NCI-H460 (cell line): ENCODE results near the gene MAP4K3. TPM values are rescaled to one million over a fixed set of nuclear protein-coding genes. Genes with fewer than 3 reads are reported as not detected.

ENCODE experiments used
- DNase-seq: peaks from one replicate; pipeline ENCODE4 v3.0.0-alpha.2; 2016; ENCODE audit warnings: low read depth; ENCODE audit errors: extremely low read depth
- total RNA-seq: library from RNA; depleted of rRNA; stranded (reverse); fragments of >200 nt; shearing (Covaris generic); gene quantifications from 2 replicates; pipeline ENCODE4 v1.2.3, GENCODE V29; 2014

Gene MAP4K3
- total RNA-seq, 1 experiment from 2014 or later: 30.5 TPM

DNA sequence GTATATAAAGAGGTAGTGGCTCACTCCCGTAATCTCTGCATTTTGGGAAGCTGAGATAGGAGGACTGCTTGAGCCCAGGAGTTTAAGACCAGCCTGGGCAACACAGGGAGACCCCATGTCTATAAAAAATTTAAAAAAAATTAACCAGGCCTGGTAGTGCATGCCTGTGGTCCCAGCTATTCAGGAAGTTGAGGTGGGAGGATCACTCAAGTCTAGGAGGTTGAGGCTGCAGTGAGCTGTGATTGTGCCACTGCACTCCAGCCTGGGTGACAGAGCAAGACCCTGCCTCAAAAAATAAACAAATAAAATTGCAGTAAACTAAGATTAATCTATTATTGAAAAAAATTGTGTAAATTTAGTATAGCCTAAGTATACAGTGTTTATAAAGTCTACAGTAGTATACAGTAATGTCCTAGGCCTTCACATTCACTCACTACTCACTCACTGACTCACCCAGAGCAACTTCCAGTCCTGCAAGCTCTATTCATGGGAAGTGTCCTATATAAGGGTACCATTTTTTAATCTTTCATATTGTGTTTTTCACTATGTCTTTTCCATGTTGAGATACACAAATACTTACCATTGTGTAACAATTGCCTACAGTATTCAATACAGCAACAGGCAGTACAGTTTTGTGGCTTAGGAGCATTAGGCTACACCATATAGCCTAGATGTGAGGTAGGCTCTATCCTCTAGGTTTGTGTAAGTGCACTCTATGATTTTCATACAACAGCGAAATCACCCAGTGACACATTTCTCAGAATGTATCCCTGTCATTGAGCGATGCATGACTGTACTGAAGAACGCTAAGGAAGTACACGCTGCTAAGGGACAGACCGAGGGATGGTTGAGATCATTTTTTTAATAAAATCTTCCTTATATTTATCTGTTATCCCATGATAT lies 10.4 kb upstream of the MAP4K3 start:
- DNase-seq: no peak

DNA sequence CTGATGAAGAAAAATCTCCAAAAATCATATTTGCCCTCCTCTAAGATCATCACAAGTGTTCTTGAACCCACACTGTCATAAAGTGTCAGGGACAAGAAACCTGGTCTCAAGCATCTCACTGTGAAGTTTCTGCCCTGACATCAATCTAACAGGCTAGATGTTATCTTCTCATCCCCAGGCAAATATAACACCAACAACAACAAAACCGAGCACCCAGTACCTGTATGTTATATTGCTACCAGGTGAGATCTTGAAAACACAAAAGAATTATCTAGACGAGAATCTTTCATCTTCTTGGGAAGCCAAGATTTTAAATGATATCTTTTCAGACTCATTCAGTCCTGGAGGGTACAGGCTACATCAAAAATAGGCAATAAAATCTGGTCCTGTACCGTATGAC lies 8.8 kb upstream of the MAP4K3 start:
- DNase-seq: no peak

DNA sequence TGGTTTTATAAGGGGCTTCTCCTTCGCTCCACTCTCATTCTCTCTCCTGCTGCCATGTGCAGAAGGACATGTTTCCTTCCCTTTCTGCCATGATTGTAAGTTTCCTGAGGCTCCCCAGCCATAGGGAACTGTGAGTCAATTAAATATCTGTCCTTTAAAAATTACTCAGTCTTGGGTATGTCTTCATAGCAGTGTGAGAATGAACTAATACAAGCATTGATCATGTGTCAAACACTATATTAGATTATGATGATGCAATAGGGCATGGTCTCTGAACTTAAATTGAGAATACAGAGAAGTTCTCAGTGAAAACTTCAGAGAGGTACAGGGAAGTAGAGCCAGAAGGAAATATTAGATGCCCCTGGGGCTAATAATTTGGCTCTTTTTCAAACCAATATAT lies 5.9 kb upstream of the MAP4K3 start:
- no peak for DNase-seq

- DNase-seq: no peak
Observed at GRCh38 chr2:39437522-39438296, 624 bp upstream of the MAP4K3 start.

- no peak for DNase-seq
Observed at GRCh38 chr2:39435741-39436591, 1.1 kb downstream of the MAP4K3 start.

DNA sequence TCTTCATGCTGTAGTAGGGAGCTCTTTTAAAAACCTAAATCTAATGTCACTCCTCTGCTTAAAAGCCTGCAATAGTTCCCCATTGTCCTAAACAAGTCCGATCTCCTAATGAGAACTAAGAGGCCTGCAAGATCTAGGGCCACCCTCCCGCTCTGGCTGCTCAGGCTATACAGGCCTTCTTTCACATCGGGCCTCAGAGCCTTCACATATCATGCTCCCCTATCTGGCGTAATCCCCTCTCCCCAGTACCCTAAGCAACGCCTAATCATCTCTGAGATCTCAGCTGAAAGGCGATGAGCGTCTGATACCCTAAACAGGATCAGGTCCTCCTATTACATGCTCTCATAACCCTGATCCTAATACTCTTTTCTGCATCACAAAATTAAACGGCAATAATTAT lies 1.9 kb downstream of the MAP4K3 start:
- DNase-seq: no peak

- no peak for DNase-seq
Observed at GRCh38 chr2:39434233-39434897, 2.7 kb downstream of the MAP4K3 start.

DNA sequence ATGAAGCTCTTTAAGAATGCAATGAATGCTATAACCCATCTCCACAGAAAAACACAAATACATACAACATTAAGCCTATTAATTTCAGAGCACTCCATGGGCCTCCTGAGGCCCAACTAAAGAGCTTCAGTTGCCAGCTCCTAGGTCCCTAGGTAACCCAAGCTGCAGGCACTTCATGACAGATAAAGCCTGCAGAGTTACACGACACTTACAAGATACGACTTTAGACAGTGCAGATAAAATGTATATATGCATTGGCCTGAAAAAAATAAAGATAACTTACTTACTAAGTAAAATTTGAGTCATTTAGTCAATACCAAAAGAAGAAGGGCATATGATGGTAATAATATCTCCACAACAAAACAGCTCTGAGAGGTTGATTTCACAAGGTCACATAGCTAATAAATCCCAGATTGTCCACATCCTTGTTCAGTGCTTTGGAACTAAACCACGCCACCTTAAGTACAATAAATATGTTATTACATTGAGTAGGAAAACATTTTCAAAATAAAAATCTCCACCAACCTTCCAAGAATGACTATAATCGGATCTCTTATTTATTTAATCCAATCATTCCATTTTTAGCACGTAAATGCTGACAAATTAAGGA lies 3.4 kb downstream of the MAP4K3 start:
- no peak for DNase-seq

GRCh38 chr2:39432701-39433100 lies 4.4 kb downstream of the MAP4K3 start:
- no peak for DNase-seq

GRCh38 chr2:39431592-39432316 lies 5.3 kb downstream of the MAP4K3 start:
- no peak for DNase-seq

- DNase-seq: no peak
Observed at GRCh38 chr2:39429746-39430145, 7.3 kb downstream of the MAP4K3 start.

DNA sequence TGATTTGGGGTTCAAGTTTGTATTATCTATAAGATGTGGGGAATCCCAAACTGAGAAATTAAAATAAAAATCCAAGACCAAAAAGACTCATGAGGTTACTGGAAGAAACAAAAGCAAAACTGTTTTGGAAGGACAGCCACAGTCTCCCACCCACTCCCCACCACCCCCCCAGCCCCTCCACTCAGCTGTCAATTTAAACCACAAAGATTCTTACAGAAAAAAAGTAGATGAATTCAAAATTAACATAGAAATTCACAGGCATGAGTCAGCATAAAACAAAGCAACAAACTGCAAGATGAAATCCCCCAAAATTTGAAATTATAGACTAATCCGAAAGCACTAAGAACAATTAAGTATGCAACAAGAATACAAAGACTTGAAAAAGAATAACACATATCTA lies 12.1 kb downstream of the MAP4K3 start:
- no peak for DNase-seq

DNA sequence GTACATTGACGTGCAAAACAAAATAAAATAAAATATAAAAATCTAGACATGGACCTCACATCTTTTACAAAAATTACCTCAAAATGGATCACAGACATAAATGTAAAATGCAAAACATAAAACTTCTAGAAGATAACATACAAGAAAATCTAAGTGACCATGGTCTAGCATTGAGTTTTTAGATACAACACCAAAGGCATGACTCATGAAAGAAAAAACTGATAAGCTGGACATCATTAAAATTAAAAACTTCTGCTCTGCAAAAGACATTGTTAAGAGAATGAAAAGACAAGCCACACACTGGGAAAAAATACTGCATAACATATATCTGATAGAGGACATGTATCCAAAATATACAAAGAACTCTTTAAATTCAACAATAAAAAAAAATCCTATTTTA lies 14.4 kb downstream of the MAP4K3 start:
- no peak for DNase-seq

DNA sequence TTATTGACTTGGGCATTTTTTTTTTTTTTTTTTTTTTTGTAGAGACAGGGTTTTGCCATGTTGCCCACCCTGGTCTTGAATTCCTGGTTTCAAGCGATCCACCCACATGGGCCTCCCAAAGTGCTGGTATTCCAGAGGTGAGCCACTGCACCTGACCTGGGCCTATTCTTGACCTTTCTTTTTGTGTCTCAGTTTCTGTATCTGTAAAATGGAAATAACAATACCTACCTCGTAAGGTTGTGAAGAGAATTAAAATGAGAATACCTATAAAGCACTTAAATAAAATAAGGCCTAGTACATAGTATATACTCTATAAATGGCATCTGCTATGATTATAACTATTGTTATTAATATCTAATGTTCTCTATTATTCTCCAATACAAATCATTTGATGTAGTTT lies 15.7 kb downstream of the MAP4K3 start:
- no peak for DNase-seq

DNA sequence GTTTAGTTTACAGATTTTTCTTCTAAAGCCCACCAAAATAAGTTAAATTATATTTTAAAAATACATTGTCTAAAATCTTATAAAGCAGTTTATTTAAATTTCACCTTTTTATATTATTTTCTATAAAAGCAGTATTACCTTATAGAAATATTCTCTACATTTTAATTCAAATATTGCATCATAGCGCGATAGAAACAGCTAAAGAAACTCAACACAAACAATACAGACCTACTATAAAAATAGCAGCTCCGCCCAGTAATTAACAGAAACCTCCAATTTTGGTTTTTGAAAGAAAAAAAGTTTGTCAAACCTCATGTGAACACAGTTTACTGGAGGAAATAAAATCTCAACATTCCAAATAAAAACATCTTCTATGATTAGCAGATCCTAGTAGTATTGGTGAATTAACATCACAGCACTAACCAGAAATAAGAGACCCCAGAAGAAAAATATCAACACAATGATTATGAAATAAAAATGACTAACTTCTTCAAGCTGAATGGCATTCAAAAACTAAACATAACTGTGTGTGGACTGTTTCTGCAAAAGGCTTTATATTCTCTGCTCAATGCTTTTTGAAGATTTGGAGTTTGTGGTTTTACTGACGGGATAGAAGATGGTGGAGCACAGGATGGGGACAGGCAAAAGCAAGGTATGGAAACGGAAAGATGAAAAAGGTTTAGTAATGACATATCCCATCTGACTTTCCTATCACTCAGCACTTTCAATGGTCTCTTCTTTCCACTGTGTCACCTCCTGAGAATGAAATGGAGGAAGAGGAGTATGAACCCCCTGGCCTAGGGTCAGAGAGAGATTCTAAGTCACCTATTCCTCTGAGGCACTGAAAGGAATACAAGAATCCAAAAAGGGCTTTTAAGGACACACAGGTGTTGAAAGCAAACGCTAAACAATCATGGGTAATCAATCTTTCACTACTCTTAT lies 17.5 kb downstream of the MAP4K3 start:
- DNase-seq: no peak

- DNase-seq: no peak
Observed at GRCh38 chr2:39418491-39418890, 18.6 kb downstream of the MAP4K3 start.

DNA sequence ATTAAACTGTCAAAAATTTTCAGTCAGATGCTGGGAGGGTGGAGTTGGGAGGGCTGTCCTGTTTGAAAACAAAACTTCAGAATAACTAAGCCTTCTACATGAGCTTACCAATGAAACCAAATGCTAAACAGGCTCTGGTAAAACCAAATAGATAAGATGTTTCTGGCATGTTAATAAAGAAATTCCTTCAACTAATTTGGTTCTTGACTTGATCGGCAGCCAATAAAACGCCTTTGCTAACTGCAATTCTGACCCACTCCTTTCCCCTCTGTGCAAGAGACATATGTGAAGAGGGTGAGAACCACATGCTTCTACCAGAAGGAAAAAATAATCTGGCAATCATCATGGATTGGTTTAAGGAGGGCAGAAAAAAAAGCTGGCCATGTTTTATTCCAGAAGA lies 20.9 kb downstream of the MAP4K3 start:
- DNase-seq: no peak

- DNase-seq: no peak
Observed at GRCh38 chr2:39413063-39413737, 23.9 kb downstream of the MAP4K3 start.
